ENCODE data around the gene DACH1.

- TF ChIP-seq CTCF (IDR thresholded peaks at IDR 0.05; ENCODE audit: extremely low read depth in 1 of 2, insufficient read depth in 1 of 2, low read depth in 1 of 2, low read length in 2 of 2) (no peak), POLR2A (IDR thresholded peaks at IDR 0.05; ENCODE audit: low read depth, low read length) (no peak), POLR2AphosphoS5 (IDR thresholded peaks at IDR 0.05; ENCODE audit: insufficient read depth, low read depth, low read length) (no peak), FOS (IDR thresholded peaks at IDR 0.05; ENCODE audit: borderline replicate concordance, insufficient read depth, low read length) (no peak), MAX (IDR thresholded peaks at IDR 0.05; ENCODE audit: insufficient read depth, insufficient read length) (no peak), EZH2 (IDR thresholded peaks at IDR 0.05; ENCODE audit: borderline replicate concordance, low read depth, low read length, severe bottlenecking) (no peak), MYC (IDR thresholded peaks at IDR 0.05; ENCODE audit: low read depth, low read length) (no peak), GATA2 (IDR thresholded peaks at IDR 0.05; ENCODE audit: insufficient read depth, insufficient read length, low read depth, low read length) (no peak)
Observed at GRCh38 chr13:71597150-71597549, 269.9 kb downstream of the DACH1 start.

All from endothelial cell of umbilical vein (primary cell).